Measurements from ENCODE around the gene LGI4. TPM values are rescaled to one million over a fixed set of nuclear protein-coding genes. Genes with fewer than 3 reads are reported as not detected.
A peak's percentile ranks its signal among the peaks of the same experiment; 100 is the strongest.
"Not testable (repeated sequence)": the region's sequence is repeated elsewhere in the genome, so short reads cannot be mapped to it uniquely, and the experiment has no call there.

The LGI4 gene
- total and polyA plus RNA-seq, 9 donors, result 8.4 to 16.3 (median 11.3) TPM

DNA sequence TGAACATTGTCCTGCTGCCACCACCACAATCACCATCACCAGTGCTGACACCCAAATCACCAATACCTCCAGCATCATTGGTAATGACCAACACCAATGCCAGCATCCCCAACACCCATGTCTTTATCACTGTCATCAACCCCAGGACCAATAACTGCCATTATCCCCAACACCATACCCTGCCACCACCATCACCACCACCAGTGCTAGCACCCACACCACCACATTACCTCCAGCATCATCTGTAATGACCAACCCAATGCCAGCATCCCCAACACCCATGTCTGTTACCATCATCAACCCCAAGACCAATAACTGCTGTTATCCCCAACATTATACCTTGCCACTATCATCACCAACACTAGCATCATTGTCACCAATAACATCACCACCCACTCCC lies 2.6 kb downstream of the LGI4 start:
- peaks cover 25% of the 10 kb centered on the region for H3K4me1 ChIP-seq (ENCODE audit: control insufficient read depth, insufficient read depth, low read length)
- H3K27me3 ChIP-seq (ENCODE audit: control insufficient read depth, insufficient read depth, low read length), result no peaks in the 10 kb centered on the region
- H3K9me3 ChIP-seq (replicated peaks; ENCODE audit: control insufficient read depth, low read depth, low read length), result no peaks in the 10 kb centered on the region
- no peak overlapping the region for H3K27ac ChIP-seq (ENCODE audit: low read length)
- H3K36me3 ChIP-seq (ENCODE audit: control insufficient read depth, insufficient read depth, low read length), result no peaks in the 10 kb centered on the region
- DNase-seq, result no peak
- H3K4me3 ChIP-seq (ENCODE audit: low read length), result no peak overlapping the region

DNA sequence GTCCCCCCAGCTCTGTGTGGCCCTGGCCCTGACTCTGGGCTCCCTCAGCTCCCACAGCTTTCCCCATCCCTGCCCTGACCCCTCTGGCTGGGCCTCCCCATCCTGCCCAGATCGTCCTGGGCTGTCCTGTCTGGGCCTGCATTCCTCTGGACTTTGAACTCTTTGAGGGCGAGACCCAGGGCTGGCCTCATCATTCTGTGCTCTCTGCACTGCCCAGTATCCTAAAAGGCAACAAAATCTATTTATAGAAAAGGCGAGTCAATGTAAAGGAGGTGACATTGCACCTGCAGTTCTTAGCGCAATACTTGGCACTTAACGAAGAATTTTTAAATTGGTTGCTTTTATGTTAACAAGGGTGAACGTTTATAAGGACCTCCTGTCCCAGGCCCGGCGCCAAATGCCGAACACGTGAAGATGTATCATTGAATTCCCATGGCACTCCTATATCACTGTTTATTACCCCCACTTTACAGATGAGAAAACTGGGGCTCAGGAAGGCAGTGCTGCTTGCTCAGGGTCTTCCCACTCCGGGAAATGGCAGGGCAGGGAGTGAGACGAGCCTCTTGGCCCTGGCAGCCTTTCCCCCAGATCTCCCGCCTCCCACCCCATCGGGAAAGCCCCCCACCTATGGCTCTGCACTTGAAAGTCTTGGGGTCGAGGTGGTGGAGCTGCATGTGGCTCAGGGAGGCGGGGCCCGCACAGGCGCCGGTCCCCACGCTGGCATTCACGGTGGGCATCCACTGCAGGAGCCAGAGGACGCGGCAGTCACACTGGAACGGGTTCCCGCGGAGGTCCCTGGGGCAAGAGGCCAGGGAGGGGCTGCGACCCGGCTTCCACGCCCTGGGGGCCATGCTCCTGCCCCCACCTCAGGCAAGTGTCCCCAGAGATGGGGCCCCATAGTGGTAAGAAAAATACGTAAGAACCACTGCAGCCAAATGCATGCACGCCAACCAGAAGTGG lies 3.8 kb downstream of the LGI4 start:
- Histone ChIP-seq H3K4me3 (ENCODE audit: low read length) (no peak overlapping the region), H3K27me3 (ENCODE audit: control insufficient read depth, insufficient read depth, low read length) (no peaks in the 10 kb centered on the region), H3K36me3 (ENCODE audit: control insufficient read depth, insufficient read depth, low read length) (no peaks in the 10 kb centered on the region), H3K4me1 (ENCODE audit: control insufficient read depth, insufficient read depth, low read length) (peaks cover 26% of the 10 kb centered on the region), H3K27ac (ENCODE audit: low read length) (no peak overlapping the region), H3K9me3 (replicated peaks; ENCODE audit: control insufficient read depth, low read depth, low read length) (no peaks in the 10 kb centered on the region)
- no peak for DNase-seq
- 74% methylated on average over 18 of the region's 31 CpGs for WGBS (ENCODE audit: insufficient coverage)

DNA sequence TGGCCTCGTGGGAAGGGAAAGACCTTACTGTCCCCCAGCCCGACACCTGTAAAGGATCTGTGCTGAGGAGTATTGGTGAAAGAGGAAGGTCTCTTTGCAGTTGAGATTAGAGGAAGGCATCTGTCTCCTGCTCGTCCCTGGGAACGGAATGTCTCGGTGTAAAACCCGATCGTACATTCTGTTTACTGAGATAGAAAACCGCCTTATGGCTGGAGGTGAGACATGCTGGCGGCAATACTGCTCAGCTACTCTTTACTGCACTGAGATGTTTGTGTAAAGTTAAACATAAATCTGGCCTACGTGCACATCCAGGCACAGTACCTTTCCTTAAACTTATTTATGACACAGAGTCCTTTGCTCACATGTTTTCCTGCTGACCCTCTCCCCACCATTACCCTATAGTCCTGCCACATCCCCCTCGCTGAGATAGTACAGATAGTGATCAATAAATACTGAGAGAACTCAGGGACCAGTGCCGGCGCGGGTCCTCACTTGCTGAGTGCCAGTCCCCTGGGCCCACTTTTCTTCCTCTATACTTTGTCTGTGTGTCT lies 5.1 kb downstream of the LGI4 start:
- peaks cover 28% of the 10 kb centered on the region for H3K4me1 ChIP-seq (ENCODE audit: control insufficient read depth, insufficient read depth, low read length)
- not testable (repeated sequence) for H3K36me3 ChIP-seq (ENCODE audit: control insufficient read depth, insufficient read depth, low read length); H3K4me3 ChIP-seq (ENCODE audit: low read length); H3K9me3 ChIP-seq (replicated peaks; ENCODE audit: control insufficient read depth, low read depth, low read length); H3K27me3 ChIP-seq (ENCODE audit: control insufficient read depth, insufficient read depth, low read length); H3K27ac ChIP-seq (ENCODE audit: low read length); DNase-seq
- 37% methylated on average over 6 of the region's 14 CpGs for whole genome bisulfite sequencing (ENCODE audit: insufficient coverage)

DNA sequence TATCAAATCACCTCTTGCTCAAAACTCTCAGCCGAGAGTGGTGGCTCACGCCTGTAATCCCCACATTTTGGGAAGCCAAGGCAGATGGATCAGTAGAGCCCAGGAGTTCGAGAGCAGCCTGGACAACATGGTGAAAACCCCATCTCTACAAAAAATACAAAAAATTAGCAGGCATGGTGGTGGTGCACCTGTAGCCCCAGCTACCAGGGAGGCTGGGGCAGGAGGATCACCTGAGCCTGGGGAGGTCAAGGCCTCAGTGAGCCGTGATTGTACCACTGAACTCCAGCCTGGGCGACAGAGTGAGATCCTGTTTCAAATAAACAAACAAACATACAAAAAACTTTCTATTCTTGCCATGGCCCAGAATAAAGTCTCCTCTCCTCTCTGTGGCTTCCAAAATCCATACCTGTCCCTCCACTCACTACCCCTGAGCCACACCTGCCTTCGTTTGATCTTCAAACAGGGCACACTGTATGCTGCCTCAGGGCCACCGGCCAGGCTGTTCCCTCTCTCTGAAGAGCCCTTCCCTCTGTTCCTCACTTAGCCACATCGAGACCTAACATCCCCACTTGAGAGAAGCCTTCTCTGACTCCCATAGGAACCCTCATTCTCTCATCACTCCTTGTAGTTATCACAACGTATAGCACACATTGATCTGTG lies 6.3 kb downstream of the LGI4 start:
- DNase-seq, result no peak
- Histone ChIP-seq H3K9me3 (replicated peaks; ENCODE audit: control insufficient read depth, low read depth, low read length) (no peaks in the 10 kb centered on the region), H3K4me1 (ENCODE audit: control insufficient read depth, insufficient read depth, low read length) (peaks cover 32% of the 10 kb centered on the region), H3K36me3 (ENCODE audit: control insufficient read depth, insufficient read depth, low read length) (no peaks in the 10 kb centered on the region), H3K4me3 (ENCODE audit: low read length) (no peak overlapping the region), H3K27me3 (ENCODE audit: control insufficient read depth, insufficient read depth, low read length) (no peaks in the 10 kb centered on the region), H3K27ac (ENCODE audit: low read length) (no peak overlapping the region)
- WGBS (ENCODE audit: insufficient coverage), result 81% methylated on average over 8 of the region's 9 CpGs

DNA sequence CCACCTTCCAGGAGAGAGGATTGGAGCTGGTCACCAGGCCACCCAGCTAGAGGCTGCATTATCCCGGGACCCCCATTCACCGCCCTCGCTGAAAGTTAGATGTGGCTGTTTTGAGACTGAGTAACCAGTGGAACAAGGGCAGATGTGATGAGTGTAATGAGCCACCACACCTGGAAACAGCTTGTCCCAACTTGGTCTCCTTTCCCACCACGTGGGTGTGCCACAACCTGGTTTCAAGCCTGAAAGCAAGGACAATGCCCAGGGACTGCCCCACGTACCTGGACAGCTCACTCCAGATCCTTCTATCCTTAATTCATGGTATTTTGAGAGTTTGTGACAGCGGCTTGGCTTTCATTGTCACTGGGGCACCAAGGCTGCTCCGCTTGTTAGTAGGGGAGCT lies 7.0 kb downstream of the LGI4 start:
- Histone ChIP-seq H3K4me3 (ENCODE audit: low read length) (no peak overlapping the region), H3K9me3 (replicated peaks; ENCODE audit: control insufficient read depth, low read depth, low read length) (no peaks in the 10 kb centered on the region), H3K4me1 (ENCODE audit: control insufficient read depth, insufficient read depth, low read length) (peaks cover 39% of the 10 kb centered on the region), H3K27me3 (ENCODE audit: control insufficient read depth, insufficient read depth, low read length) (no peaks in the 10 kb centered on the region), H3K36me3 (ENCODE audit: control insufficient read depth, insufficient read depth, low read length) (no peaks in the 10 kb centered on the region), H3K27ac (ENCODE audit: low read length) (no peak overlapping the region)
- 60% methylated on average over 2 of the region's 7 CpGs for WGBS (ENCODE audit: insufficient coverage)
- no peak for DNase-seq

DNA sequence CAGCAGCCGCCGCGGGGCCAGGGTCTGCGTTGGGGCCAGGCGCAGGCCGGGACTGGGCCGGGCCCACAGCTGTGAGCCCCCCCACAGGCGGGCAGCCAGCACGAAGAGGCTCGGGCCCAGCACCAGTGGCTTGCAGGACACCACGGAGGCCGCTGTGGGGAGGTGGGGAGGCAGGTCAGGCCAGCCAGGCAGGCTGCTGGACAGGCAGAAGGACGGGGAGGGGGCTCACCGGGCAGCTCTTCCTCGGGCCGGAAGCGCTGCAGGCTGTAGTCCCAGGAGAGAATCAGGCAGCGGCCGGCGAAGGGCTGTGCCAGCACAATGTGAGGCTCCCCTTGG lies 8.3 kb downstream of the LGI4 start:
- 30% methylated on average over 17 of the region's 20 CpGs for WGBS (ENCODE audit: insufficient coverage)
- H3K4me3 ChIP-seq (ENCODE audit: low read length), result no peak overlapping the region
- H3K4me1 ChIP-seq (ENCODE audit: control insufficient read depth, insufficient read depth, low read length), result peaks cover 42% of the 10 kb centered on the region
- no peaks in the 10 kb centered on the region for H3K27me3 ChIP-seq (ENCODE audit: control insufficient read depth, insufficient read depth, low read length)
- no peaks in the 10 kb centered on the region for H3K9me3 ChIP-seq (replicated peaks; ENCODE audit: control insufficient read depth, low read depth, low read length)
- no peaks in the 10 kb centered on the region for H3K36me3 ChIP-seq (ENCODE audit: control insufficient read depth, insufficient read depth, low read length)
- peak overlapping the region; percentile 13 for H3K27ac ChIP-seq (ENCODE audit: low read length)
- DNase-seq, result peak; percentile 68

DNA sequence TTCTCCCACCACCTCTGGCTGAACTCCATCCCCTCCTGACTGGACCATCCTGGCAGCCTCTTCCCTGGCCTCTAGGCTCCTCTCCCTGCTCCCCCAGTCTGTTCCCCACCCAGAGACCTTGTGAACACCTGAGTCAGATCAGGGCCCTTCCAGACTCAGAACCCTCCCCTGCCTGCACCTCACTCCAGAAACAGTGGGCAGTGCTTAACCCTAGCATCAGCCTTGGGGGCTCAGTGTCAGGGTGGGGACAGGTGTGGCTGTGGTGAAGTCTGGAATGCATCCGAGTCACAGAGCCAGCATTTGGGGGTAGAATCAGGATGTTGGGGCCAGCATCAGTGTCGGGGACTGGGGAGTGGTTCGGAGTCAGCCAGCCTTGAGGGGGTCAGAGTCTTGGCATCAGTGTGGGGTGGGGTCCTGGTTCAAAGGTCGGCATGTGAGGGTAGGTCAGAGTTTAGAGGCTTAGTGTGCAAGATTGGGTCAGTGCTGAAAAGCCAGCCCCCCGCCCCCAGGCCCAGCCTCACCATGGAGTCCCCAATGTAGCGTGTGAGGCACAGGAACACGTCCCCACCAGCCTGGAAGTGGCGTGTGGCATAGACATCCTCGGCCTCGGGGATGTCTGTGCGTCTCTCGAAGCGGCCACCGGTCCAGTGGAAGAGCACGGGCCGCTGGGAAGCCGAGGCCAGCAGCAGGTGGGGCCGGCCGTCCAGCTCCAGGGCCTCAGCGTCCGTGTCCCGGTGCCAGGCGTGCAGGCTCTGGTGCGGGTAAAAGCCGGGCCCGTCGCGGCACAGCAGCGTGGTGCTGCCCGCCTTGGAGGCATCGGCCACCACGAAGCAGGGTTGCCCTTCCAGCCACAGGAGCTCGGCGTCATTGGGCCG lies 8.9 kb downstream of the LGI4 start:
- Histone ChIP-seq H3K36me3 (ENCODE audit: control insufficient read depth, insufficient read depth, low read length) (no peaks in the 10 kb centered on the region), H3K27ac (ENCODE audit: low read length) (no peak overlapping the region), H3K4me1 (ENCODE audit: control insufficient read depth, insufficient read depth, low read length) (peaks cover 42% of the 10 kb centered on the region), H3K27me3 (ENCODE audit: control insufficient read depth, insufficient read depth, low read length) (no peaks in the 10 kb centered on the region), H3K4me3 (ENCODE audit: low read length) (no peak overlapping the region), H3K9me3 (replicated peaks; ENCODE audit: control insufficient read depth, low read depth, low read length) (no peaks in the 10 kb centered on the region)
- 76% methylated on average over 30 of the region's 35 CpGs for WGBS (ENCODE audit: insufficient coverage)
- DNase-seq, result no peak

DNA sequence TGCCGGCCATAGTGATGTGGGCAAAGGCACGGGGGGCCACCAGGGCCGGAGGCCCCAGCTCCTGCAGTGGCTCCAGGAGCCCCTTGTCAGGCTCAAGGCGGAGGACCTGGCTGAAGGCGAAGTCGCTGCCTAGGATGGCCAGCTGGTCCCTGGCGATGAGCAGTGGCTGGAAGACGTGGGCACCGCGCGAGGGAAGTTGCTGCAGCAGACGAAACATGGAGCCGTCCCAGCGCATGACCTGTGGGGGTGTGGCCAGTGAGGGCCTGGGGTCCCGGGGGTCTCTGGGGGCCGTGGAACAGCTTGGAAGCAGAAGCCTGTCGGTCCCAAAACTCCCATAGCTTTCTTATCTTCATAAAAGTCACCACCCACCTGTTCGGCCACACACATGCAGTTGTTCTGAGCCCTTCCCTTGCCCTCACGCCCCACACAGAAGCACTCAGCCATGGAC lies 9.6 kb downstream of the LGI4 start:
- Histone ChIP-seq H3K9me3 (replicated peaks; ENCODE audit: control insufficient read depth, low read depth, low read length) (no peaks in the 10 kb centered on the region), H3K27me3 (ENCODE audit: control insufficient read depth, insufficient read depth, low read length) (no peaks in the 10 kb centered on the region), H3K4me1 (ENCODE audit: control insufficient read depth, insufficient read depth, low read length) (peaks cover 47% of the 10 kb centered on the region), H3K27ac (ENCODE audit: low read length) (no peak overlapping the region), H3K4me3 (ENCODE audit: low read length) (no peak overlapping the region), H3K36me3 (ENCODE audit: control insufficient read depth, insufficient read depth, low read length) (no peaks in the 10 kb centered on the region)
- DNase-seq, result peak; percentile 16
- WGBS (ENCODE audit: insufficient coverage), result 85% methylated on average over 17 of the region's 19 CpGs

DNA sequence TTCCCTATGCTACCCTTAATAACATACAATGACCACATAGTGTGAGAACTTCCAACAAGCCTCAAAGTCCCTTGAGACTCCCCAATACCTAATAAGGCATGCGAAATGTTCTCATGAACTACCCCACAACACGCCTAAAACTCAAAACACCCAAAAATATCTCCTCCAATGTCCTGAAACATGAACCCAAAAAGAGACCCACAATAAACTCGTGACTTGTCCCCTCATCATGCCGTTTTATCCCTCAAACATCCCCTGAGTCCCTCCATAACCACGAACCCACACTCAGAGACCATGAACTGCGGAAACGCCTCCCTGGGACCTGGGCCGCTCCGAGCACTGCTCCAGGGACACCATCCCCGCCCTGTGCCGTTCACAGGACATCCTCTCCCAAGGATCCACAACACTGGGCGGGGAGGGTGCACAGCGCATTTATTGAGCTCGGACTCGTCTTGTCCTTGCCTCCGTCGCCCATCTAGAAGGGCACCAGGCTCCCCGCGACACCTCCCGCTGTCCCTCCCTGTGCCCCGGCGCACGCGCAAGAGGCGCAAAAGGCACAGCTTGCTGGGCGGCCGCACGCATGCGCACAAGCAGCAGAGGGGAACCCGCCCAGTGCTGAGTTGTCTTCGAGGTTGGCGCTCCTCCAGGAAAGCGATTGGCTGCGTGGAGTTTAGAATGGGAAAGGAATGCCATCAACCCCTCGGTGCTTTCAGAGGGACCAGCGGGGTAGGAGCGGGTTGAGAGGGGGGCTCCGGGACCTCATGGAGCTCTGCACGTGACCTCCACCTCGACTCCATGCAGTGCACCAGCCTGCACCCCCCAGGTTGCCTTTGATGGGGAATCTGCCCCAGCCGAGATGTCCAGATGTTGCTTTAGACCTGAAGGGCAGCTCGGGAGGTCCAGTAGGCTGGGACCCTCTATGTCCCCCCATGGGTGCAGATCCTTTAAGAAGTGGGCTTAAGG lies 10.5 kb downstream of the LGI4 start:
- DNase-seq, result peak; percentile 98
- Histone ChIP-seq H3K27ac (ENCODE audit: low read length) (peak overlapping the region; percentile 84), H3K27me3 (ENCODE audit: control insufficient read depth, insufficient read depth, low read length) (no peaks in the 10 kb centered on the region), H3K4me1 (ENCODE audit: control insufficient read depth, insufficient read depth, low read length) (peaks cover 47% of the 10 kb centered on the region), H3K9me3 (replicated peaks; ENCODE audit: control insufficient read depth, low read depth, low read length) (no peaks in the 10 kb centered on the region), H3K36me3 (ENCODE audit: control insufficient read depth, insufficient read depth, low read length) (no peaks in the 10 kb centered on the region), H3K4me3 (ENCODE audit: low read length) (peak overlapping the region; percentile 67)
- WGBS (ENCODE audit: insufficient coverage), result 4% methylated on average over 37 of the region's 42 CpGs

Data from muscle of leg (tissue), 11 donors.